Neural cell (in vitro differentiated cells): ENCODE data around the gene GINS2. TPM values are rescaled to one million over a fixed set of nuclear protein-coding genes. Genes with fewer than 3 reads are reported as not detected.
A peak's percentile ranks its signal among the peaks of the same experiment; 100 is the strongest.

Experiments used
- H2AFZ ChIP-seq: fragments of 200-600, 300-800 bp; sonication (generic), shearing (Covaris generic); 2 replicates; pipeline ENCODE4 v1.6.0; 2014; ENCODE audit warnings: low read depth, mild to moderate bottlenecking, antibody characterized with exemption, low read length, moderate library complexity
- H3F3A ChIP-seq: fragments of 200-600 bp; shearing (Covaris generic); 2 replicates; pipeline ENCODE4 v1.6.1; 2016; ENCODE audit warnings: mild to moderate bottlenecking, moderate library complexity, mixed read lengths, antibody characterized with exemption, low read length; ENCODE audit not compliant: insufficient read depth, poor library complexity, severe bottlenecking
- H3K27ac ChIP-seq: fragments of 200-600, 300-800 bp; sonication (generic), shearing (Covaris generic); 2 replicates; pipeline ENCODE4 v1.5.1; 2014; ENCODE audit warnings: mild to moderate bottlenecking, low read length, moderate library complexity
- H3K27me3 ChIP-seq: fragments of 300-800, 200-600 bp; sonication (generic), shearing (Covaris generic); 2 replicates; pipeline ENCODE4 v1.6.0; 2014; ENCODE audit warnings: mild to moderate bottlenecking, low read depth, low read length, moderate library complexity; ENCODE audit not compliant: insufficient read depth
- H3K36me3 ChIP-seq: fragments of 300-800, 200-600 bp; sonication (generic), shearing (Covaris generic); 2 replicates; pipeline ENCODE4 v1.5.1; 2014; ENCODE audit warnings: mild to moderate bottlenecking, antibody characterized with exemption, low read length, moderate library complexity; ENCODE audit not compliant: insufficient read depth
- H3K4me2 ChIP-seq: fragments of 300-800, 200-600 bp; sonication (generic), shearing (Covaris generic); 2 replicates; pipeline ENCODE4 v1.6.0; 2014; ENCODE audit warnings: mild to moderate bottlenecking, low read length
- H3K4me3 ChIP-seq: fragments of 300-800, 200-600 bp; sonication (generic), shearing (Covaris generic); 2 replicates; pipeline ENCODE4 v1.5.1; 2014; ENCODE audit warnings: mild to moderate bottlenecking, low read length, moderate library complexity
- H3K79me2 ChIP-seq: fragments of 200-600 bp; shearing (Covaris generic); replicated peaks from 2 replicates; pipeline ENCODE4 v1.6.0; 2014; ENCODE audit warnings: mild to moderate bottlenecking, low read length, moderate library complexity; ENCODE audit not compliant: insufficient read depth
- H3K9ac ChIP-seq: fragments of 300-800, 200-600 bp; sonication (generic), shearing (Covaris generic); 2 replicates; pipeline ENCODE4 v1.6.1; 2016; ENCODE audit warnings: mild to moderate bottlenecking, low read length, mixed read lengths
- H3K9me2 ChIP-seq: fragments of 200-600 bp; shearing (Covaris generic); 2 replicates; pipeline ENCODE4 v1.6.1; 2016; ENCODE audit warnings: mild to moderate bottlenecking, low read length, mixed read lengths; ENCODE audit not compliant: insufficient read depth
- H3K9me3 ChIP-seq: fragments of 200-600, 300-800 bp; sonication (generic), shearing (Covaris generic); 2 replicates; pipeline ENCODE4 v1.6.1; 2016; ENCODE audit warnings: mild to moderate bottlenecking, mixed run types, low read length, moderate library complexity, mixed read lengths
- H4K20me1 ChIP-seq: fragments of 200-600 bp; shearing (Covaris generic); 2 replicates; pipeline ENCODE4 v1.6.1; 2016; ENCODE audit warnings: mild to moderate bottlenecking, mixed run types; ENCODE audit not compliant: insufficient read depth
- CTCF ChIP-seq: fragments of 450-650 bp; IDR thresholded peaks from 2 replicates; pipeline ENCODE4 v1.5.1; 2014; ENCODE audit warnings: antibody characterized with exemption, mild to moderate bottlenecking, moderate library complexity; ENCODE audit not compliant: poor library complexity, severe bottlenecking
- EP300 ChIP-seq: fragments of 450-650 bp; conservative IDR thresholded peaks from 2 replicates; pipeline ENCODE4 v1.6.1; 2014; ENCODE audit warnings: antibody characterized with exemption, mild to moderate bottlenecking, moderate library complexity; ENCODE audit not compliant: poor library complexity, severe bottlenecking
- EZH2 ChIP-seq: fragments of 200-600, 300-800 bp; shearing (Covaris generic), sonication (generic); IDR thresholded peaks from 2 replicates; pipeline ENCODE4 v1.6.1; 2014; ENCODE audit warnings: antibody characterized with exemption, low read length, borderline replicate concordance, mild to moderate bottlenecking; ENCODE audit not compliant: insufficient read depth, poor library complexity, severe bottlenecking
- MXI1 ChIP-seq: fragments of 450-650 bp; conservative IDR thresholded peaks from 2 replicates; pipeline ENCODE4 v1.6.1; 2014; ENCODE audit warnings: antibody characterized with exemption, mild to moderate bottlenecking; ENCODE audit not compliant: poor library complexity, severe bottlenecking
- POLR2AphosphoS5 ChIP-seq: IDR thresholded peaks from 2 replicates; pipeline ENCODE4 v1.6.1; 2012
- RAD21 ChIP-seq: fragments of 450-650 bp; conservative IDR thresholded peaks from 2 replicates; pipeline ENCODE4 v1.6.1; 2014; ENCODE audit warnings: antibody characterized with exemption, mild to moderate bottlenecking, moderate library complexity
- SMC3 ChIP-seq: fragments of 450-650 bp; conservative IDR thresholded peaks from 2 replicates; pipeline ENCODE4 v1.6.1; 2014; ENCODE audit warnings: antibody characterized with exemption, mild to moderate bottlenecking, moderate library complexity; ENCODE audit not compliant: poor library complexity
- TAF1 ChIP-seq: IDR thresholded peaks from 2 replicates; pipeline ENCODE4 v1.6.1; 2012; ENCODE audit warnings: low read depth
- polyA plus RNA-seq: library from polyadenylated mRNA; depleted of rRNA; stranded (reverse); fragments of >200 nt; gene quantifications from 2 replicates; pipeline ENCODE4 v1.2.3, GENCODE V29; 2014
- TF ChIP-seq, protein P1 (sequence below): IDR thresholded peaks from 2 replicates; pipeline ENCODE4 v1.6.1; 2012; ENCODE audit warnings: borderline replicate concordance

Gene GINS2
- polyA plus RNA-seq, 1 donor from 2014 or later, result 9.2 TPM

DNA sequence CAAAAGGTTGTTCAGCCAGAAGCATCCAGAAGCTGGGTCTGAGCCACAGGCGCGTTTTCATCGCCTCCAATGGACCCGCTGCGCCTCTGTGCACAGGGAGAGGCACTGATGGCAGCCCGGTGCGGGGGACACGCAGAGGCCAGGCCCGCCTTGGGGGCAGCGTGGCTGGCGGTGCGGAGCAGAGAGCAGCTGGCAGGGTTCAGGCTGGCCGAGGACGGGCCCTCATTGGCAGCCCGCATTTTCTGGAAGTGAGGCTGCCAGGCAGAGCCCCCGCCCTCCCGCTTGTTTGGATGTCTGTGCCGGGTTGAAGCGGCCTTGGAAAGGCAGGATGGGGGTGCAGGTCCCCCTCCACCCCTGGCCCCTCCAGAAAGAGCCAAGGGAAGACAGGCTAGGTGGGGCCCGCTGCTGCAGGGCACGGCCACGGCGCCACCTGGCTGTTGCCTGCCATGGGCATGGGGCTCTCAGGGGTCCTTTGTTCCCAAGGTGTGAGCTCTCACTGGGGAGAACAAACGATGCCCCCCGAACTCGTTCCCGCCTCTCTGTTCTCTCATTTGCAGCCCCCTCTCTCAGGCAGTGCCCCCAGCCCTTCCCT lies 56.9 kb downstream of the GINS2 start:
- peaks cover 4% of the 10 kb centered on the region for H3F3A ChIP-seq
- H3K4me2 ChIP-seq, result no peak overlapping the region
- no peaks in the 10 kb centered on the region for H3K9me3 ChIP-seq
- no peaks in the 10 kb centered on the region for H3K9me2 ChIP-seq
- H3K27me3 ChIP-seq, result no peaks in the 10 kb centered on the region
- no peaks in the 10 kb centered on the region for H3K36me3 ChIP-seq
- H4K20me1 ChIP-seq, result peaks cover 7% of the 10 kb centered on the region
- H3K4me3 ChIP-seq, result no peak overlapping the region
- H3K9ac ChIP-seq, result no peak overlapping the region
- no peak overlapping the region for H3K27ac ChIP-seq
- TF ChIP-seq MXI1, result no peak
- TF ChIP-seq CTCF, result peak; percentile 20
- peaks cover 68% of the 10 kb centered on the region for H3K79me2 ChIP-seq
- H2AFZ ChIP-seq, result no peak overlapping the region

DNA sequence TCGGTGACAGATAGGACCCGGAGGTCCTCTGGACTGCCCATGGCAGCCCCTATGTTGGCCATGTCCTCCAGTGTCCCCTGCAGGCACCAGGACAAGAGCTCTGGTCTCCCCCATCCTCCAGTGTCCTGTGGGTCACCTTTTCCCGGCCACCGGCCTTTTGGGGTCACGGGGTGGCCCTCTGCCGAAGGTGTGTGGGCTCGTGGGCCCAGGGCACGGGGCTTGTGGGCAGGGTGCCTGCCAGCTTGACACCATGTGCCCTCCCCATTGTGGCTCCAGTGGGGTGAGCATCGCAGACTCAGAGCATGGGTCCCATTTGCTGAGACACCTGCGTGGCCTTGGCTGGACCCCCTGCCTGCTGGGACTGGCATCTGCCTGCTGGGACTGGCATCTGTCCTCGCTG lies 57.5 kb downstream of the GINS2 start:
- Histone ChIP-seq H3K79me2 (peaks cover 70% of the 10 kb centered on the region), H3K4me3 (no peak overlapping the region), H3K36me3 (no peaks in the 10 kb centered on the region), H2AFZ (no peak overlapping the region), H3F3A (peaks cover 4% of the 10 kb centered on the region), H3K4me2 (no peak overlapping the region), H3K9me3 (no peaks in the 10 kb centered on the region), H3K27me3 (no peaks in the 10 kb centered on the region), H3K9ac (no peak overlapping the region), H4K20me1 (peaks cover 7% of the 10 kb centered on the region), H3K27ac (no peak overlapping the region), H3K9me2 (no peaks in the 10 kb centered on the region)
- TF ChIP-seq EZH2 (no peak), SMC3 (no peak), EP300 (no peak)

GRCh38 chr16:85629853-85630252 lies 58.9 kb downstream of the GINS2 start:
- no peak overlapping the region for H2AFZ ChIP-seq
- H3F3A ChIP-seq, result peaks cover 4% of the 10 kb centered on the region
- H3K4me2 ChIP-seq, result no peak overlapping the region
- no peak overlapping the region for H3K4me3 ChIP-seq
- H3K9ac ChIP-seq, result no peak overlapping the region
- no peaks in the 10 kb centered on the region for H3K27me3 ChIP-seq
- no peaks in the 10 kb centered on the region for H3K36me3 ChIP-seq
- no peaks in the 10 kb centered on the region for H3K9me2 ChIP-seq
- TF ChIP-seq MXI1, result no peak
- no peak for TF ChIP-seq EP300
- TF ChIP-seq SMC3, result no peak
- TF ChIP-seq, protein P1, sequence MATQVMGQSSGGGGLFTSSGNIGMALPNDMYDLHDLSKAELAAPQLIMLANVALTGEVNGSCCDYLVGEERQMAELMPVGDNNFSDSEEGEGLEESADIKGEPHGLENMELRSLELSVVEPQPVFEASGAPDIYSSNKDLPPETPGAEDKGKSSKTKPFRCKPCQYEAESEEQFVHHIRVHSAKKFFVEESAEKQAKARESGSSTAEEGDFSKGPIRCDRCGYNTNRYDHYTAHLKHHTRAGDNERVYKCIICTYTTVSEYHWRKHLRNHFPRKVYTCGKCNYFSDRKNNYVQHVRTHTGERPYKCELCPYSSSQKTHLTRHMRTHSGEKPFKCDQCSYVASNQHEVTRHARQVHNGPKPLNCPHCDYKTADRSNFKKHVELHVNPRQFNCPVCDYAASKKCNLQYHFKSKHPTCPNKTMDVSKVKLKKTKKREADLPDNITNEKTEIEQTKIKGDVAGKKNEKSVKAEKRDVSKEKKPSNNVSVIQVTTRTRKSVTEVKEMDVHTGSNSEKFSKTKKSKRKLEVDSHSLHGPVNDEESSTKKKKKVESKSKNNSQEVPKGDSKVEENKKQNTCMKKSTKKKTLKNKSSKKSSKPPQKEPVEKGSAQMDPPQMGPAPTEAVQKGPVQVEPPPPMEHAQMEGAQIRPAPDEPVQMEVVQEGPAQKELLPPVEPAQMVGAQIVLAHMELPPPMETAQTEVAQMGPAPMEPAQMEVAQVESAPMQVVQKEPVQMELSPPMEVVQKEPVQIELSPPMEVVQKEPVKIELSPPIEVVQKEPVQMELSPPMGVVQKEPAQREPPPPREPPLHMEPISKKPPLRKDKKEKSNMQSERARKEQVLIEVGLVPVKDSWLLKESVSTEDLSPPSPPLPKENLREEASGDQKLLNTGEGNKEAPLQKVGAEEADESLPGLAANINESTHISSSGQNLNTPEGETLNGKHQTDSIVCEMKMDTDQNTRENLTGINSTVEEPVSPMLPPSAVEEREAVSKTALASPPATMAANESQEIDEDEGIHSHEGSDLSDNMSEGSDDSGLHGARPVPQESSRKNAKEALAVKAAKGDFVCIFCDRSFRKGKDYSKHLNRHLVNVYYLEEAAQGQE, result no peak
- no peak for TF ChIP-seq RAD21
- TF ChIP-seq CTCF, result no peak
- TF ChIP-seq EZH2, result no peak
- no peak for TF ChIP-seq TAF1
- no peak for TF ChIP-seq POLR2AphosphoS5
- H4K20me1 ChIP-seq, result peaks cover 7% of the 10 kb centered on the region
- no peak overlapping the region for H3K27ac ChIP-seq
- no peaks in the 10 kb centered on the region for H3K9me3 ChIP-seq
- H3K79me2 ChIP-seq, result peaks cover 81% of the 10 kb centered on the region
